ENCODE data around the gene RALGPS1.

GRCh38 chr9:127208416-127208815 is 293.8 kb downstream of the RALGPS1 start:
- TF ChIP-seq CTCF (IDR thresholded peaks at IDR 0.05) (no peak), CBFB (CRISPR knock-in tag; IDR thresholded peaks at IDR 0.05; ENCODE audit: low read depth) (no peak)
